Fibroblast of lung (primary cell): Measurements from ENCODE around the gene OR1M1. TPM values are rescaled to one million over a fixed set of nuclear protein-coding genes. Genes with fewer than 3 reads are reported as not detected.

Experiments
- DNase-seq, 2 donors: peaks; one replicate each; pipeline versions ENCODE4 v3.0.0 to v3.0.0-alpha.2; 2010; ENCODE audit warnings: low read depth in 2 of 2
- H2AFZ ChIP-seq: 2 replicates; pipeline ENCODE4 v1.5.1; 2012; ENCODE audit warnings: low read length, control low read depth, inconsistent platforms
- H3K27ac ChIP-seq: 2 replicates; pipeline ENCODE4 v1.5.1; 2011; ENCODE audit warnings: low read length, control low read depth; ENCODE audit not compliant: insufficient read depth
- H3K27me3 ChIP-seq: 2 replicates; pipeline ENCODE4 v1.5.1; 2011; ENCODE audit warnings: mild to moderate bottlenecking, low read length; ENCODE audit not compliant: control insufficient read depth, insufficient read depth
- H3K36me3 ChIP-seq: 2 replicates; pipeline ENCODE4 v1.5.1; 2011; ENCODE audit warnings: low read length; ENCODE audit not compliant: control insufficient read depth, insufficient read depth
- H3K4me1 ChIP-seq: 2 replicates; pipeline ENCODE4 v1.5.1; 2011; ENCODE audit warnings: low read length; ENCODE audit not compliant: control insufficient read depth, insufficient read depth; ENCODE audit errors: extremely low read depth
- H3K4me2 ChIP-seq: 2 replicates; pipeline ENCODE4 v1.5.1; 2011; ENCODE audit warnings: low read length, control low read depth; ENCODE audit not compliant: insufficient read depth; ENCODE audit errors: extremely low read depth
- H3K4me3 ChIP-seq, 4 experiments: fragments of 200-600 bp in 1 of 4; sonication (generic) in 1 of 4; replicated peaks in 1 of 4; 2 replicates each; pipeline ENCODE4 v1.5.1; 2011 to 2016; ENCODE audit warnings: low read length in 4 of 4, low read depth in 3 of 4, mild to moderate bottlenecking in 3 of 4, control low read depth in 2 of 4, inconsistent platforms in 1 of 4, mixed read lengths in 1 of 4; ENCODE audit not compliant: insufficient read depth in 1 of 4; ENCODE audit errors: control extremely low read depth in 1 of 4
- H3K79me2 ChIP-seq: 2 replicates; pipeline ENCODE4 v1.5.1; 2012; ENCODE audit warnings: mild to moderate bottlenecking, low read length, inconsistent platforms; ENCODE audit not compliant: control insufficient read depth, insufficient read depth
- H3K9ac ChIP-seq: 2 replicates; pipeline ENCODE4 v1.5.1; 2011; ENCODE audit warnings: mild to moderate bottlenecking, low read length, control low read depth; ENCODE audit not compliant: insufficient read depth
- H3K9me3 ChIP-seq: 2 replicates; pipeline ENCODE4 v1.5.1; 2012; ENCODE audit warnings: low read depth, low read length; ENCODE audit not compliant: control insufficient read depth, insufficient read depth
- H4K20me1 ChIP-seq: 2 replicates; pipeline ENCODE4 v1.5.1; 2011; ENCODE audit warnings: low read length; ENCODE audit not compliant: control insufficient read depth, insufficient read depth; ENCODE audit errors: extremely low read depth
- CTCF ChIP-seq, 2 donors: IDR thresholded peaks in 1 of 2; conservative IDR thresholded peaks in 1 of 2; 1 replicate in 1 of 2; 2 replicates in 1 of 2; pipeline ENCODE4 v1.5.1; 2011 to 2012; ENCODE audit warnings: low read length in 2 of 2, control low read depth in 1 of 2, inconsistent platforms in 1 of 2, low read depth in 1 of 2, mild to moderate bottlenecking in 1 of 2
- EZH2 ChIP-seq: IDR thresholded peaks from 2 replicates; pipeline ENCODE4 v1.5.1; 2012; ENCODE audit warnings: low read length, control low read depth, mild to moderate bottlenecking; ENCODE audit errors: missing control alignments
- polyA plus RNA-seq, 2 donors: library from polyadenylated mRNA; depleted of rRNA in 1 of 2; stranded (reverse) in 1 of 2; unstranded in 1 of 2; fragments of >200 nt; gene quantifications; 2 replicates each; pipeline ENCODE4 v1.2.1, GENCODE V29; 2011 to 2012; ENCODE audit warnings: missing spikeins in 1 of 2
- total RNA-seq: library from RNA; depleted of rRNA; stranded (reverse); fragments of >200 nt; gene quantifications from 2 replicates; pipeline ENCODE4 v1.2.1, GENCODE V29; 2014

Gene OR1M1
- total and polyA plus RNA-seq, 2 donors (not counting 1 experiment from before 2014, with no cell fraction given), result not detected

- no peak for DNase-seq
These were observed 46.7 kb upstream of the OR1M1 start for GRCh38 chr19:9040131-9040530.

GRCh38 chr19:9041023-9041422 is 45.8 kb upstream of the OR1M1 start:
- H3K9me3 ChIP-seq, result no peaks in the 10 kb centered on the region

More at GRCh38 chr19:9040131-9040530, 46.7 kb upstream of the OR1M1 start:
- H3K4me1 ChIP-seq, result no peaks in the 10 kb centered on the region
- no peak overlapping the region for H3K9ac ChIP-seq
- no peaks in the 10 kb centered on the region for H3K79me2 ChIP-seq
- H3K27ac ChIP-seq, result no peak overlapping the region
- no peak overlapping the region for H3K4me3 ChIP-seq
- no peaks in the 10 kb centered on the region for H3K36me3 ChIP-seq
- no peak overlapping the region for H2AFZ ChIP-seq
- H3K27me3 ChIP-seq, result no peaks in the 10 kb centered on the region
- H3K4me2 ChIP-seq, result no peak overlapping the region
- no peaks in the 10 kb centered on the region for H4K20me1 ChIP-seq
- TF ChIP-seq CTCF (conservative IDR thresholded peaks at IDR 0.05 in 1 of 2, IDR thresholded peaks at IDR 0.05 in 1 of 2; ENCODE audit: low read depth in 1 of 2, low read length in 2 of 2) (no peak), EZH2 (no peak)
- H3K9me3 ChIP-seq, result no peaks in the 10 kb centered on the region

GRCh38 chr19:9043524-9043923 is 43.3 kb upstream of the OR1M1 start:
- no peak for TF ChIP-seq EZH2
- no peak for TF ChIP-seq CTCF (conservative IDR thresholded peaks at IDR 0.05 in 1 of 2, IDR thresholded peaks at IDR 0.05 in 1 of 2; ENCODE audit: low read depth in 1 of 2, low read length in 2 of 2)
- no peak overlapping the region for H3K4me3 ChIP-seq
- H3K4me1 ChIP-seq, result no peaks in the 10 kb centered on the region
- H3K9me3 ChIP-seq, result no peaks in the 10 kb centered on the region
- H3K36me3 ChIP-seq, result no peaks in the 10 kb centered on the region
- no peaks in the 10 kb centered on the region for H3K79me2 ChIP-seq
- H2AFZ ChIP-seq, result no peak overlapping the region
- no peak overlapping the region for H3K4me2 ChIP-seq
- no peak overlapping the region for H3K27ac ChIP-seq
- peak in 1 of 2 donors; percentile 51 for DNase-seq
- no peaks in the 10 kb centered on the region for H3K27me3 ChIP-seq
- H4K20me1 ChIP-seq, result no peaks in the 10 kb centered on the region
- H3K9ac ChIP-seq, result no peak overlapping the region

More at GRCh38 chr19:9041023-9041422, 45.8 kb upstream of the OR1M1 start:
- no peak for DNase-seq
- Histone ChIP-seq H3K4me2 (no peak overlapping the region), H3K27me3 (no peaks in the 10 kb centered on the region), H3K4me3 (no peak overlapping the region), H3K79me2 (no peaks in the 10 kb centered on the region), H4K20me1 (no peaks in the 10 kb centered on the region), H3K4me1 (no peaks in the 10 kb centered on the region), H3K27ac (no peak overlapping the region), H2AFZ (no peak overlapping the region), H3K36me3 (no peaks in the 10 kb centered on the region), H3K9ac (no peak overlapping the region)
- TF ChIP-seq EZH2 (no peak), CTCF (conservative IDR thresholded peaks at IDR 0.05 in 1 of 2, IDR thresholded peaks at IDR 0.05 in 1 of 2; ENCODE audit: low read depth in 1 of 2, low read length in 2 of 2) (no peak)
